T-helper 2 cell treated with Interferon-gamma antibody and Interleukin-4, amounts not matched to agents 5 μg/mL and 100 μg/mL, for 36 hours (primary cell): Measurements from ENCODE around the gene GPR137.
"Not testable (repeated sequence)": the region's sequence is repeated elsewhere in the genome, so short reads cannot be mapped to it uniquely, and the experiment has no call there.

Experiments
- DNase-seq: peaks from one replicate; pipeline ENCODE4 v3.0.0; 2021; ENCODE audit warnings: low spot score
- H3K27ac Mint-ChIP-seq: one replicate; pipeline ENCODE4 v1.8.0; 2021; ENCODE audit warnings: mild to moderate bottlenecking, mixed read lengths
- H3K27me3 Mint-ChIP-seq: one replicate; pipeline ENCODE4 v1.8.0; 2021; ENCODE audit warnings: low read depth, mixed read lengths
- H3K36me3 Mint-ChIP-seq: one replicate; pipeline ENCODE4 v1.8.0; 2021; ENCODE audit warnings: low read depth, mixed read lengths
- H3K4me1 Mint-ChIP-seq: one replicate; pipeline ENCODE4 v1.8.0; 2021; ENCODE audit warnings: low read depth, mixed read lengths
- H3K4me3 Mint-ChIP-seq: one replicate; pipeline ENCODE4 v1.8.0; 2022; ENCODE audit warnings: mild to moderate bottlenecking, moderate library complexity, mixed read lengths
- H3K9me3 Mint-ChIP-seq: one replicate; pipeline ENCODE4 v1.8.0; 2021; ENCODE audit warnings: mixed read lengths

GPR137 gene

GRCh38 chr11:64317325-64317960 lies 31.8 kb downstream of the GPR137 start, which contains the start of gene TRMT112:
Gene TRMT112 (minus strand): TSS chr11:64317559. CDS start chr11:64317526, 33 bp downstream.
- Mint-ChIP-seq H3K36me3 (peaks cover 42% of the 10 kb centered on the region), H3K27ac (peak within 1 kb of the TSS; percentile 100), H3K4me1 (peaks cover 24% of the 10 kb centered on the region), H3K9me3 (no peaks in the 10 kb centered on the region), H3K27me3 (no peaks in the 10 kb centered on the region), H3K4me3 (peak within 1 kb of the TSS; percentile 97)
- DNase-seq: peak; percentile 97

- peak; percentile 97 for DNase-seq
- no peaks in the 10 kb centered on the region for H3K9me3 Mint-ChIP-seq
- no peaks in the 10 kb centered on the region for H3K27me3 Mint-ChIP-seq
- peak within 1 kb of the TSS; percentile 100 for H3K27ac Mint-ChIP-seq
- H3K36me3 Mint-ChIP-seq: peaks cover 37% of the 10 kb centered on the region
- peak within 1 kb of the TSS; percentile 97 for H3K4me3 Mint-ChIP-seq
- H3K4me1 Mint-ChIP-seq: peaks cover 21% of the 10 kb centered on the region
Measured at GRCh38 chr11:64317961-64318765, 32.5 kb downstream of the GPR137 start, which contains the start of gene PRDX5. Gene PRDX5 (plus strand): TSS chr11:64318121. CDS start chr11:64318216, 95 bp downstream.

- no peaks in the 10 kb centered on the region for H3K27me3 Mint-ChIP-seq
- H3K27ac Mint-ChIP-seq: peak overlapping the region; percentile 100
- peaks cover 36% of the 10 kb centered on the region for H3K36me3 Mint-ChIP-seq
- no peaks in the 10 kb centered on the region for H3K9me3 Mint-ChIP-seq
- H3K4me3 Mint-ChIP-seq: peak overlapping the region; percentile 97
- H3K4me1 Mint-ChIP-seq: peaks cover 21% of the 10 kb centered on the region
- no peak for DNase-seq
Measured at GRCh38 chr11:64318766-64319761, 33.4 kb downstream of the GPR137 start.

- no peak overlapping the region for H3K27ac Mint-ChIP-seq
- H3K4me3 Mint-ChIP-seq: no peak overlapping the region
- no peaks in the 10 kb centered on the region for H3K27me3 Mint-ChIP-seq
- no peaks in the 10 kb centered on the region for H3K9me3 Mint-ChIP-seq
- no peak for DNase-seq
- H3K4me1 Mint-ChIP-seq: peaks cover 21% of the 10 kb centered on the region
- peaks cover 24% of the 10 kb centered on the region for H3K36me3 Mint-ChIP-seq
Measured at GRCh38 chr11:64320556-64320955, 34.9 kb downstream of the GPR137 start.

GRCh38 chr11:64321026-64321425 lies 35.4 kb downstream of the GPR137 start:
- no peak overlapping the region for H3K27ac Mint-ChIP-seq
- no peak overlapping the region for H3K4me3 Mint-ChIP-seq
- peaks cover 24% of the 10 kb centered on the region for H3K36me3 Mint-ChIP-seq
- H3K27me3 Mint-ChIP-seq: no peaks in the 10 kb centered on the region
- no peak for DNase-seq
- peaks cover 21% of the 10 kb centered on the region for H3K4me1 Mint-ChIP-seq
- H3K9me3 Mint-ChIP-seq: no peaks in the 10 kb centered on the region

GRCh38 chr11:64321533-64321932 lies 35.9 kb downstream of the GPR137 start:
- Mint-ChIP-seq H3K9me3 (no peaks in the 10 kb centered on the region), H3K36me3 (peaks cover 21% of the 10 kb centered on the region), H3K27me3 (no peaks in the 10 kb centered on the region), H3K27ac (no peak overlapping the region), H3K4me1 (peaks cover 18% of the 10 kb centered on the region), H3K4me3 (no peak overlapping the region)
- no peak for DNase-seq

GRCh38 chr11:64322925-64323260 lies 37.2 kb downstream of the GPR137 start:
- Mint-ChIP-seq H3K4me3 (no peak overlapping the region), H3K27me3 (no peaks in the 10 kb centered on the region), H3K4me1 (peaks cover 10% of the 10 kb centered on the region), H3K36me3 (peaks cover 11% of the 10 kb centered on the region), H3K27ac (no peak overlapping the region), H3K9me3 (no peaks in the 10 kb centered on the region)
- no peak for DNase-seq

- Mint-ChIP-seq H3K9me3 (no peaks in the 10 kb centered on the region), H3K36me3 (peaks cover 9% of the 10 kb centered on the region), H3K27me3 (no peaks in the 10 kb centered on the region), H3K27ac (no peak overlapping the region), H3K4me1 (peaks cover 10% of the 10 kb centered on the region), H3K4me3 (no peak overlapping the region)
- no peak for DNase-seq
Measured at GRCh38 chr11:64323373-64323772, 37.7 kb downstream of the GPR137 start.

GRCh38 chr11:64323984-64324383 lies 38.3 kb downstream of the GPR137 start:
- DNase-seq, H3K36me3 Mint-ChIP-seq, H3K27me3 Mint-ChIP-seq, H3K9me3 Mint-ChIP-seq, H3K4me1 Mint-ChIP-seq, H3K27ac Mint-ChIP-seq, H3K4me3 Mint-ChIP-seq: not testable (repeated sequence)

- H3K4me1 Mint-ChIP-seq: peaks cover 4% of the 10 kb centered on the region
- no peak for DNase-seq
- H3K4me3 Mint-ChIP-seq: no peak overlapping the region
- H3K27ac Mint-ChIP-seq: no peak overlapping the region
- H3K27me3 Mint-ChIP-seq: no peaks in the 10 kb centered on the region
- peaks cover 7% of the 10 kb centered on the region for H3K36me3 Mint-ChIP-seq
- H3K9me3 Mint-ChIP-seq: no peaks in the 10 kb centered on the region
Measured at GRCh38 chr11:64324692-64325469, 39.2 kb downstream of the GPR137 start.

GRCh38 chr11:64327375-64327774 lies 41.7 kb downstream of the GPR137 start:
- no peak for DNase-seq
- Mint-ChIP-seq H3K27ac (no peak overlapping the region), H3K4me3 (no peak overlapping the region), H3K36me3 (no peaks in the 10 kb centered on the region), H3K4me1 (peaks cover 6% of the 10 kb centered on the region), H3K9me3 (no peaks in the 10 kb centered on the region), H3K27me3 (no peaks in the 10 kb centered on the region)

- DNase-seq: no peak
- peaks cover 6% of the 10 kb centered on the region for H3K4me1 Mint-ChIP-seq
- no peaks in the 10 kb centered on the region for H3K9me3 Mint-ChIP-seq
- no peak overlapping the region for H3K4me3 Mint-ChIP-seq
- no peaks in the 10 kb centered on the region for H3K27me3 Mint-ChIP-seq
- H3K36me3 Mint-ChIP-seq: no peaks in the 10 kb centered on the region
- no peak overlapping the region for H3K27ac Mint-ChIP-seq
Measured at GRCh38 chr11:64327993-64328392, 42.3 kb downstream of the GPR137 start.

GRCh38 chr11:64330888-64331287 lies 45.2 kb downstream of the GPR137 start:
- Mint-ChIP-seq H3K4me1 (peaks cover 13% of the 10 kb centered on the region), H3K27me3 (no peaks in the 10 kb centered on the region), H3K4me3 (no peak overlapping the region), H3K36me3 (peaks cover 9% of the 10 kb centered on the region), H3K9me3 (no peaks in the 10 kb centered on the region), H3K27ac (no peak overlapping the region)
- DNase-seq: no peak
